ENCODE data around the gene PTPRT. TPM values are rescaled to one million over a fixed set of nuclear protein-coding genes. Genes with fewer than 3 reads are reported as not detected.

The PTPRT gene
- total RNA-seq, 1 experiment from 2014 or later = not detected

- POLR2A ChIA-PET = no interaction called here
- Histone ChIP-seq H3K27me3 (ENCODE audit: control insufficient read depth, insufficient read depth, low read length) (no peaks in the 10 kb centered on the region; the same call in 1 of the 2 replicates), H3K9me3 (ENCODE audit: control insufficient read depth, insufficient read depth, low read depth, low read length) (no peaks in the 10 kb centered on the region), H3K4me1 (ENCODE audit: control insufficient read depth, insufficient read depth, low read length) (no peaks in the 10 kb centered on the region), H3K27ac (ENCODE audit: low read length) (no peak overlapping the region), H3K36me3 (ENCODE audit: control insufficient read depth, insufficient read depth, low read length) (no peaks in the 10 kb centered on the region), H3K4me3 (ENCODE audit: low read depth in 2 of 2, low read length in 2 of 2) (no peak overlapping the region)
- CTCF ChIA-PET = no interaction called here
- intact Hi-C loops (cut with micrococcal nuclease; ENCODE audit: unreplicated experiment) = no loop called here
- TF ChIP-seq CTCF (IDR thresholded peaks at IDR 0.05) (no peak), POLR2AphosphoS5 (IDR thresholded peaks at IDR 0.05; ENCODE audit: low read depth, low read length) (no peak), SIN3A (IDR thresholded peaks at IDR 0.05; ENCODE audit: borderline replicate concordance, insufficient read depth, low read depth, low read length) (no peak), TCF7L2 (IDR thresholded peaks at IDR 0.05; ENCODE audit: low read depth, low read length) (no peak), REST (IDR thresholded peaks at IDR 0.05; ENCODE audit: insufficient read depth in 1 of 2, low read depth in 2 of 2, low read length in 1 of 2) (no peak)
- DNase-seq (ENCODE audit: low read depth, low spot score) (no peak), ATAC-seq (no peak)
- BruUV-seq (replicated peaks) = no TSS peak
- in situ Hi-C loops (cut with HindIII; ENCODE audit: low pct_unique_long_range_greater_than_20kb, low sequenced_read_pairs) = no loop called here
These were observed 1089.5 kb downstream of the PTPRT start for GRCh38 chr20:42100137-42100704.

GRCh38 chr20:42099101-42099500, 1090.6 kb downstream of the PTPRT start:
- intact Hi-C loops (cut with micrococcal nuclease; ENCODE audit: unreplicated experiment) (no loop called here), in situ Hi-C loops (cut with HindIII; ENCODE audit: low pct_unique_long_range_greater_than_20kb, low sequenced_read_pairs) (no loop called here)
- no peak overlapping the region for H3K4me3 ChIP-seq (ENCODE audit: low read depth in 2 of 2, low read length in 2 of 2)
- BruUV-seq (replicated peaks) = no TSS peak
- no peak for DNase-seq (ENCODE audit: low read depth, low spot score)
- H3K27me3 ChIP-seq (ENCODE audit: control insufficient read depth, insufficient read depth, low read length) = no peaks in the 10 kb centered on the region; the same call in 1 of the 2 replicates
- H3K36me3 ChIP-seq (ENCODE audit: control insufficient read depth, insufficient read depth, low read length) = no peaks in the 10 kb centered on the region
- H3K4me1 ChIP-seq (ENCODE audit: control insufficient read depth, insufficient read depth, low read length) = no peaks in the 10 kb centered on the region
- ChIA-PET CTCF (no interaction called here), POLR2A (no interaction called here)
- ATAC-seq = no peak
- no peak overlapping the region for H3K27ac ChIP-seq (ENCODE audit: low read length)
- no peak for TF ChIP-seq REST (IDR thresholded peaks at IDR 0.05; ENCODE audit: insufficient read depth in 1 of 2, low read depth in 2 of 2, low read length in 1 of 2)
- no peaks in the 10 kb centered on the region for H3K9me3 ChIP-seq (ENCODE audit: control insufficient read depth, insufficient read depth, low read depth, low read length)

All from Panc1 (cell line).